Inflammatory macrophage treated with lipopolysaccharide for 4 hours (primary cell): Measurements from ENCODE around the gene CBLB.
"Not testable (repeated sequence)": the region's sequence is repeated elsewhere in the genome, so short reads cannot be mapped to it uniquely, and the experiment has no call there.

Source experiments
- DNase-seq: peaks from one replicate; pipeline ENCODE4 v3.0.0-alpha.2; 2020

CBLB gene

GRCh38 chr3:105815331-105815730 is 53.5 kb downstream of the CBLB start:
- DNase-seq = not testable (repeated sequence)

- DNase-seq = no peak
Measured at GRCh38 chr3:105813710-105814109, 55.1 kb downstream of the CBLB start.

- DNase-seq = no peak
Measured at GRCh38 chr3:105812194-105812586, 56.6 kb downstream of the CBLB start.

- DNase-seq = peak; percentile 45
Measured at GRCh38 chr3:105811518-105812193, 57.2 kb downstream of the CBLB start.

GRCh38 chr3:105809208-105809888 is 59.5 kb downstream of the CBLB start:
- DNase-seq = no peak

GRCh38 chr3:105807701-105808100 is 61.1 kb downstream of the CBLB start:
- no peak for DNase-seq

GRCh38 chr3:105807146-105807545 is 61.7 kb downstream of the CBLB start:
- no peak for DNase-seq

- peak; percentile 90 for DNase-seq
Measured at GRCh38 chr3:105806359-105806758, 62.5 kb downstream of the CBLB start.

- no peak for DNase-seq
Measured at GRCh38 chr3:105805404-105805803, 63.4 kb downstream of the CBLB start.

- DNase-seq = no peak
Measured at GRCh38 chr3:105802118-105802706, 66.6 kb downstream of the CBLB start.

GRCh38 chr3:105801397-105801796 is 67.4 kb downstream of the CBLB start:
- no peak for DNase-seq

GRCh38 chr3:105800320-105800719 is 68.5 kb downstream of the CBLB start:
- DNase-seq = no peak

GRCh38 chr3:105799286-105799685 is 69.5 kb downstream of the CBLB start:
- DNase-seq = no peak

- peak; percentile 70 for DNase-seq
Measured at GRCh38 chr3:105798381-105798934, 70.4 kb downstream of the CBLB start.

GRCh38 chr3:105793040-105793439 is 75.8 kb downstream of the CBLB start:
- DNase-seq = no peak

GRCh38 chr3:105791919-105792786 is 76.7 kb downstream of the CBLB start:
- DNase-seq = peak; percentile 89

GRCh38 chr3:105791131-105791530 is 77.7 kb downstream of the CBLB start:
- DNase-seq = no peak

GRCh38 chr3:105790534-105790933 is 78.3 kb downstream of the CBLB start:
- no peak for DNase-seq

- DNase-seq = no peak
Measured at GRCh38 chr3:105788593-105788992, 80.2 kb downstream of the CBLB start.

- DNase-seq = no peak
Measured at GRCh38 chr3:105787453-105787852, 81.4 kb downstream of the CBLB start.

- no peak for DNase-seq
Measured at GRCh38 chr3:105786990-105787389, 81.8 kb downstream of the CBLB start.

- no peak for DNase-seq
Measured at GRCh38 chr3:105786241-105786640, 82.6 kb downstream of the CBLB start.

- DNase-seq = no peak
Measured at GRCh38 chr3:105785803-105786202, 83.0 kb downstream of the CBLB start.
